Esophagus squamous epithelium (tissue), 4 donors: ENCODE data around the gene ERC2.

Experiments
- POLR2A ChIP-seq, 4 donors: fragments of 450-650 bp; IDR thresholded peaks; one replicate each; pipeline ENCODE4 v1.6.1; 2017; ENCODE audit warnings: antibody characterized with exemption in 4 of 4, mild to moderate bottlenecking in 4 of 4, moderate library complexity in 3 of 4
- TF ChIP-seq, protein P1 (sequence below), 6 experiments: fragments of 450-650 bp in 4 of 6; fragments of 200-600 bp in 2 of 6; sonication (generic) in 2 of 6; IDR thresholded peaks; one replicate each; pipeline ENCODE4 v1.5.1; 2016 to 2019; ENCODE audit warnings: antibody characterized with exemption in 6 of 6, mild to moderate bottlenecking in 4 of 6, moderate library complexity in 4 of 6

- TF ChIP-seq, protein P1, sequence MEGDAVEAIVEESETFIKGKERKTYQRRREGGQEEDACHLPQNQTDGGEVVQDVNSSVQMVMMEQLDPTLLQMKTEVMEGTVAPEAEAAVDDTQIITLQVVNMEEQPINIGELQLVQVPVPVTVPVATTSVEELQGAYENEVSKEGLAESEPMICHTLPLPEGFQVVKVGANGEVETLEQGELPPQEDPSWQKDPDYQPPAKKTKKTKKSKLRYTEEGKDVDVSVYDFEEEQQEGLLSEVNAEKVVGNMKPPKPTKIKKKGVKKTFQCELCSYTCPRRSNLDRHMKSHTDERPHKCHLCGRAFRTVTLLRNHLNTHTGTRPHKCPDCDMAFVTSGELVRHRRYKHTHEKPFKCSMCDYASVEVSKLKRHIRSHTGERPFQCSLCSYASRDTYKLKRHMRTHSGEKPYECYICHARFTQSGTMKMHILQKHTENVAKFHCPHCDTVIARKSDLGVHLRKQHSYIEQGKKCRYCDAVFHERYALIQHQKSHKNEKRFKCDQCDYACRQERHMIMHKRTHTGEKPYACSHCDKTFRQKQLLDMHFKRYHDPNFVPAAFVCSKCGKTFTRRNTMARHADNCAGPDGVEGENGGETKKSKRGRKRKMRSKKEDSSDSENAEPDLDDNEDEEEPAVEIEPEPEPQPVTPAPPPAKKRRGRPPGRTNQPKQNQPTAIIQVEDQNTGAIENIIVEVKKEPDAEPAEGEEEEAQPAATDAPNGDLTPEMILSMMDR (IDR thresholded peaks at IDR 0.05), result no peak
- no peak for TF ChIP-seq POLR2A (IDR thresholded peaks at IDR 0.05)
Observed at GRCh38 chr3:55658270-55658669, 810.0 kb downstream of the ERC2 start.
